Measurements from ENCODE around the gene GRIN3B. TPM values are rescaled to one million over a fixed set of nuclear protein-coding genes. Genes with fewer than 3 reads are reported as not detected.

GRIN3B gene
- total and polyA plus RNA-seq, 9 of the 15 experiments (the other 6 are each of a cell fraction or from before 2014, with no cell fraction given): 0.06 to 0.95 (median 0.19) TPM; not detected in 6

- TF ChIP-seq ZMIZ1 (IDR thresholded peaks at IDR 0.05; ENCODE audit: low read depth in 2 of 2, low read length in 2 of 2) (no peak), FOXJ3 (CRISPR knock-in tag; IDR thresholded peaks at IDR 0.05) (no peak), ZFP1 (CRISPR knock-in tag; IDR thresholded peaks at IDR 0.05) (no peak), NFIC (IDR thresholded peaks at IDR 0.05) (no peak), EP400 (IDR thresholded peaks at IDR 0.05) (no peak), CGGBP1 (CRISPR knock-in tag; IDR thresholded peaks at IDR 0.05) (no peak), SRSF9 (IDR thresholded peaks at IDR 0.05; ENCODE audit: borderline replicate concordance, low read depth, low read length) (no peak), E2F8 (IDR thresholded peaks at IDR 0.05; ENCODE audit: low read depth, partially characterized antibody) (no peak), ZBTB8A (IDR thresholded peaks at IDR 0.05; ENCODE audit: partially characterized antibody) (no peak), ZBTB26 (CRISPR knock-in tag; IDR thresholded peaks at IDR 0.05) (no peak), FOXK1 (CRISPR knock-in tag; IDR thresholded peaks at IDR 0.05; ENCODE audit: borderline replicate concordance) (peak; percentile 49; the same call in 1 of the 2 replicates), CCAR2 (IDR thresholded peaks at IDR 0.05; ENCODE audit: low read depth, low read length) (no peak), GATA2 (CRISPR knock-in tag; IDR thresholded peaks at IDR 0.05) (no peak), SOX6 (IDR thresholded peaks at IDR 0.05) (0 out of 2 replicates have a peak, but pooled peaks have one; percentile 22)
- TF ChIP-seq, protein P1, sequence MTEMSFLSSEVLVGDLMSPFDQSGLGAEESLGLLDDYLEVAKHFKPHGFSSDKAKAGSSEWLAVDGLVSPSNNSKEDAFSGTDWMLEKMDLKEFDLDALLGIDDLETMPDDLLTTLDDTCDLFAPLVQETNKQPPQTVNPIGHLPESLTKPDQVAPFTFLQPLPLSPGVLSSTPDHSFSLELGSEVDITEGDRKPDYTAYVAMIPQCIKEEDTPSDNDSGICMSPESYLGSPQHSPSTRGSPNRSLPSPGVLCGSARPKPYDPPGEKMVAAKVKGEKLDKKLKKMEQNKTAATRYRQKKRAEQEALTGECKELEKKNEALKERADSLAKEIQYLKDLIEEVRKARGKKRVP (CRISPR knock-in tag; IDR thresholded peaks at IDR 0.05): no peak
- TF ChIP-seq, protein P2, sequence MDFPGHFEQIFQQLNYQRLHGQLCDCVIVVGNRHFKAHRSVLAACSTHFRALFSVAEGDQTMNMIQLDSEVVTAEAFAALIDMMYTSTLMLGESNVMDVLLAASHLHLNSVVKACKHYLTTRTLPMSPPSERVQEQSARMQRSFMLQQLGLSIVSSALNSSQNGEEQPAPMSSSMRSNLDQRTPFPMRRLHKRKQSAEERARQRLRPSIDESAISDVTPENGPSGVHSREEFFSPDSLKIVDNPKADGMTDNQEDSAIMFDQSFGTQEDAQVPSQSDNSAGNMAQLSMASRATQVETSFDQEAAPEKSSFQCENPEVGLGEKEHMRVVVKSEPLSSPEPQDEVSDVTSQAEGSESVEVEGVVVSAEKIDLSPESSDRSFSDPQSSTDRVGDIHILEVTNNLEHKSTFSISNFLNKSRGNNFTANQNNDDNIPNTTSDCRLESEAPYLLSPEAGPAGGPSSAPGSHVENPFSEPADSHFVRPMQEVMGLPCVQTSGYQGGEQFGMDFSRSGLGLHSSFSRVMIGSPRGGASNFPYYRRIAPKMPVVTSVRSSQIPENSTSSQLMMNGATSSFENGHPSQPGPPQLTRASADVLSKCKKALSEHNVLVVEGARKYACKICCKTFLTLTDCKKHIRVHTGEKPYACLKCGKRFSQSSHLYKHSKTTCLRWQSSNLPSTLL (IDR thresholded peaks at IDR 0.05): no peak
Measured at GRCh38 chr19:1026783-1027649, 26.8 kb downstream of the GRIN3B start (continued).

All from K562 (cell line).